GM10248 (cell line): Measurements from ENCODE around the gene GSDME.

ENCODE experiments used
- CTCF ChIA-PET: fragments of 300-600 bp; sonication (Branson Sonifier 250); formaldehyde crosslinking; extraction: SDS; loops from one replicate; lab custom pipeline; 2021; ENCODE audit warnings: antibody characterized with exemption; lab: Yijun Ruan, JAX
- POLR2A ChIA-PET: fragments of 350-650 bp; sonication (Branson Sonifier 250); formaldehyde crosslinking; extraction: SDS; loops from one replicate; lab custom pipeline; 2020; ENCODE audit warnings: antibody characterized with exemption; lab: Yijun Ruan, JAX
- DNase-seq: peaks from one replicate; pipeline ENCODE4 v3.0.0; 2012; ENCODE audit errors: extremely low spot score
- TF ChIP-seq, protein P1 (sequence below): IDR thresholded peaks from 2 replicates; pipeline ENCODE4 v1.5.1; 2012; ENCODE audit warnings: mild to moderate bottlenecking, low read depth; ENCODE audit errors: extremely low read depth, missing control alignments, control extremely low read depth

Gene GSDME

GRCh38 chr7:24778543-24779282 is 21.4 kb upstream of the GSDME start:
- ChIA-PET POLR2A (interaction anchor here (0.6 kb wide), 1 partner anchor 23 kb away, joined by 3 read pairs; no protein-coding TSS in a partner anchor), CTCF (interaction anchor here (0.8 to 3.3 kb wide), 10 partner anchors 9 to 319 kb away, joined by 3 to 16 read pairs (median 4); no protein-coding TSS in a partner anchor)
- TF ChIP-seq, protein P1, sequence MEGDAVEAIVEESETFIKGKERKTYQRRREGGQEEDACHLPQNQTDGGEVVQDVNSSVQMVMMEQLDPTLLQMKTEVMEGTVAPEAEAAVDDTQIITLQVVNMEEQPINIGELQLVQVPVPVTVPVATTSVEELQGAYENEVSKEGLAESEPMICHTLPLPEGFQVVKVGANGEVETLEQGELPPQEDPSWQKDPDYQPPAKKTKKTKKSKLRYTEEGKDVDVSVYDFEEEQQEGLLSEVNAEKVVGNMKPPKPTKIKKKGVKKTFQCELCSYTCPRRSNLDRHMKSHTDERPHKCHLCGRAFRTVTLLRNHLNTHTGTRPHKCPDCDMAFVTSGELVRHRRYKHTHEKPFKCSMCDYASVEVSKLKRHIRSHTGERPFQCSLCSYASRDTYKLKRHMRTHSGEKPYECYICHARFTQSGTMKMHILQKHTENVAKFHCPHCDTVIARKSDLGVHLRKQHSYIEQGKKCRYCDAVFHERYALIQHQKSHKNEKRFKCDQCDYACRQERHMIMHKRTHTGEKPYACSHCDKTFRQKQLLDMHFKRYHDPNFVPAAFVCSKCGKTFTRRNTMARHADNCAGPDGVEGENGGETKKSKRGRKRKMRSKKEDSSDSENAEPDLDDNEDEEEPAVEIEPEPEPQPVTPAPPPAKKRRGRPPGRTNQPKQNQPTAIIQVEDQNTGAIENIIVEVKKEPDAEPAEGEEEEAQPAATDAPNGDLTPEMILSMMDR, result no peak
- DNase-seq, result peak; percentile 42

- ChIA-PET POLR2A (no interaction called here), CTCF (interaction anchor here (0.6 to 3.3 kb wide), 13 partner anchors 11 to 320 kb away, joined by 3 to 16 read pairs (median 4); no protein-coding TSS in a partner anchor)
- TF ChIP-seq, protein P1, result no peak
- DNase-seq, result no peak
Measured at GRCh38 chr7:24777806-24778205, 20.5 kb upstream of the GSDME start.

GRCh38 chr7:24773646-24774045 is 16.4 kb upstream of the GSDME start:
- POLR2A ChIA-PET, result interaction anchor here (0.7 kb wide), 1 partner anchor 38 kb away, joined by 3 read pairs; no protein-coding TSS in a partner anchor
- CTCF ChIA-PET, result interaction anchor here (1.1 to 3.5 kb wide), 2 partner anchors 39 to 325 kb away, joined by 4 to 17 read pairs; no protein-coding TSS in a partner anchor
- TF ChIP-seq, protein P1, result no peak
- no peak for DNase-seq

GRCh38 chr7:24769851-24770250 is 12.6 kb upstream of the GSDME start:
- CTCF ChIA-PET, result interaction anchor here (0.7 to 2.8 kb wide), 6 partner anchors 9 to 324 kb away, joined by 3 to 9 read pairs (median 5); no protein-coding TSS in a partner anchor
- POLR2A ChIA-PET, result no interaction called here
- DNase-seq, result no peak
- TF ChIP-seq, protein P1, result no peak

DNA sequence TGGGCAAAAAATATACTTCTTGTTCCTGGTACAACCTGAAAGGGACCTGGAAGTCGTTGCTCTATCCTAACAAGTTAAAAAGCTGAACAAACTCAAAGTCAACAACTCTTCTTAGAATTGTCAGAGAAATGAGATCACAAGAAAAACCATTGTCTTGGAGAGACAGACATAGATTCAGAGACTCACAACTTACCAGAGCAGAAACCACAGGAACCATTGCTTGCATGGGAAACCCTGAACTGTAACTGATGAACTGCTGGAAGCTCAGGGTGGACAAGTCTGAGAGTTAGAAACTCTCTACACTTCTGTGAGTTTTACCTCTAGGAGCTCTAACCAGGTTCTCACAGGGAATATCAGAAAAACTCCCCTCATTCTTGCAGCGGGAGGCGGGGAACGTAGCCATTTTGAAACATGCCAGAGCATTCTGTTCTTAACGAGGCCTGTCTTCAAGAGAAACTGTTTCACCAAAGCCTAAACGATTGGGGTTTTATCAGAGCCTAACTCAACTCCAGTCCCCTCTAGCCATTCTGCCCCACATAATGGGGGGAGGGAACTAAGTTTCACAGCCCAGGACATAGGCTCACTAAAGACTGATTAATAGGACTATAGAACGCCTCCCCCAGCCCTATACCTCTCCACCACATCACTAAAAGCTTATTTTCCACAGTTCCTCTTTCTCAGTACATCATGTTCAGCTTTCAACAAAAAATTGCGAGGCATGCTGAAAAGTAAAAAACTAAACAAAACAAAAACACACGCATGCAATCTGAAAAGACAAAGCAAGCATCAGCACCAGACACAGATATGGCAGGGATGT is 12.0 kb upstream of the GSDME start:
- ChIA-PET CTCF (interaction anchor here (1.0 to 2.8 kb wide), 8 partner anchors 10 to 325 kb away, joined by 3 to 9 read pairs (median 5); no protein-coding TSS in a partner anchor), POLR2A (interaction anchor here (0.6 to 1.3 kb wide), 2 partner anchors 14 to 356 kb away, joined by 3 read pairs; partner anchors contain the start of gene CYCS)
- TF ChIP-seq, protein P1, result no peak
- DNase-seq, result no peak
